Astrocyte of the spinal cord (primary cell): Measurements from ENCODE around the gene FBXL16.

ENCODE experiments used
- DNase-seq: peaks from one replicate; pipeline ENCODE4 v3.0.0; 2011; ENCODE audit warnings: low read depth, low spot score
- H3K4me3 ChIP-seq: 2 replicates; pipeline ENCODE4 v1.5.1; 2011; ENCODE audit warnings: low read depth, mild to moderate bottlenecking, low read length, moderate library complexity
- CTCF ChIP-seq: IDR thresholded peaks from 2 replicates; pipeline ENCODE4 v1.5.1; 2012; ENCODE audit warnings: low read depth, mild to moderate bottlenecking, low read length, inconsistent platforms
- in situ Hi-C: cut with HindIII; loops from 2 replicates; pipeline ENCODE4 v1.10.0; 2017; ENCODE audit warnings: low sequenced_read_pairs

The FBXL16 gene

GRCh38 chr16:722835-723633 is 17.4 kb upstream of the FBXL16 start:
- TF ChIP-seq CTCF = no peak
- DNase-seq = no peak
- no peak overlapping the region for H3K4me3 ChIP-seq
- in situ Hi-C loops = no loop called here

- peak overlapping the region; percentile 65 for H3K4me3 ChIP-seq
- TF ChIP-seq CTCF = no peak
- no peak for DNase-seq
- in situ Hi-C loops = no loop called here
Measured at GRCh38 chr16:721765-722540, 16.4 kb upstream of the FBXL16 start.

GRCh38 chr16:720990-721764 is 15.6 kb upstream of the FBXL16 start, which contains the start of gene ANTKMT:
ANTKMT (plus strand) TSS chr16:721146; CDS start chr16:721275, 129 bp downstream.
- peak within 1 kb of the TSS; percentile 65 for H3K4me3 ChIP-seq
- in situ Hi-C loops = no loop called here
- no peak for TF ChIP-seq CTCF
- peak; percentile 65 for DNase-seq

- peak; percentile 69 for DNase-seq
- in situ Hi-C loops = no loop called here
- TF ChIP-seq CTCF = peak; percentile 41
- H3K4me3 ChIP-seq = peak overlapping the region; percentile 65
Measured at GRCh38 chr16:720447-720989, 14.9 kb upstream of the FBXL16 start.

GRCh38 chr16:719815-720446 is 14.3 kb upstream of the FBXL16 start:
- in situ Hi-C loops = no loop called here
- H3K4me3 ChIP-seq = peak overlapping the region; percentile 65
- DNase-seq = no peak
- TF ChIP-seq CTCF = peak; percentile 37

- no peak overlapping the region for H3K4me3 ChIP-seq
- no peak for DNase-seq
- in situ Hi-C loops = no loop called here
- TF ChIP-seq CTCF = no peak
Measured at GRCh38 chr16:718922-719321, 13.3 kb upstream of the FBXL16 start.
